Stomach smooth muscle (tissue), 2 donors: ENCODE measurements around the gene FAM114A2.
A peak's percentile ranks its signal among the peaks of the same experiment; 100 is the strongest.

Source experiments
- H3K27ac ChIP-seq: one replicate; pipeline ENCODE4 v1.7.0; 2013; ENCODE audit warnings: mild to moderate bottlenecking, low read length, inconsistent platforms
- H3K27me3 ChIP-seq, 2 donors: one replicate each; pipeline ENCODE4 v1.7.0; 2013; ENCODE audit warnings: low read length in 2 of 2; ENCODE audit not compliant: insufficient read depth in 2 of 2, control insufficient read depth in 1 of 2
- H3K36me3 ChIP-seq, 2 donors: one replicate each; pipeline ENCODE4 v1.7.0; 2013; ENCODE audit warnings: low read length in 2 of 2; ENCODE audit not compliant: control insufficient read depth in 2 of 2, insufficient read depth in 2 of 2
- H3K4me1 ChIP-seq: one replicate; pipeline ENCODE4 v1.7.0; 2013; ENCODE audit warnings: low read length; ENCODE audit not compliant: control insufficient read depth, insufficient read depth
- H3K4me3 ChIP-seq, 2 donors: one replicate each; pipeline ENCODE4 v1.7.0; 2013; ENCODE audit warnings: low read length in 2 of 2
- H3K9ac ChIP-seq, 2 donors: one replicate each; pipeline ENCODE4 v1.7.0; 2013; ENCODE audit warnings: low read length in 2 of 2, mild to moderate bottlenecking in 1 of 2
- H3K9me3 ChIP-seq, 2 donors: one replicate each; pipeline ENCODE4 v1.7.0; 2013; ENCODE audit warnings: low read length in 2 of 2; ENCODE audit not compliant: control insufficient read depth in 2 of 2
- donor health status: healthy.
- donor health status: Pancreatic carcinoma.

FAM114A2 gene

DNA sequence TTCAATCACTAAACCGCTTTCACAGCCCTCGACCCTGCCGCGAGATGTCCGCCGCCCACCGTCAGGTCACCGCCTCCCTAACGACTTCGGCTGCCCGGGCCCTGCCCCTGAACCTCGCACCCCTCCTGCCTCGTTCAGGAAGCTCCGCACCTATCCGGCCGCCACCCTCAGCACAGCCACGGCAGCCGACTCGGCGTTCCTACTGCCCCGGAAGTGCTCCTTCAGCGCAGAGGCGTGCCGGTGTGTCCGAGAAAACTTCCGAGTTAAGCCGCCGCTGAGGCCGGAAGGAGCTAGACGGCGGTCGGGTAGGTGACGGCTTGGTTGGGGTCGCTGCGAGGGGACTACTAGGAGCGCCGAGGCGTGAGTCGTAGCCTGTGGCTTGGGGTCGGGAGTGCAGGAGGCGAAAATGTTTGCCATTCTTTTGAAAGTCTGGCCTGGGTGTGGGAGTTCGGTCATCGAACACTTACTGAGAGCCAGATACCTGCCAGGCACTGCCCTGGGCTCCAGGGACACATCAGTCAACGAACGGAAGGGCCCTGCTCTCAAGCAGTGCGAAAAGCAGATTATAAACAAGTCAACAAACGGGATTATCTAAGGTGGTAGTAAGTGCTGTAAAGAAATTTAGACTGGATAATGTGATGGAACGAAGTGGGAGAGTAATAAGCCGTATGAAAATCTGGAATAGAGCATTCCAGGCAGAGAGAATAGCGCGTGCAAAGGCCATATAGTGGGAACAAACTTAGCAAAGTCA lies at the start of gene FAM114A2, which contains the start of gene MFAP3:
Gene FAM114A2 (minus strand): TSS at position 204 of the 751 bp plus-strand sequence. CDS start 3,957 bp downstream, outside the sequence.
Gene MFAP3 (plus strand): TSS at position 261 of the 751 bp plus-strand sequence. CDS start 10,756 bp downstream, outside the sequence.
- Histone ChIP-seq H3K4me1 (peaks cover 4% of the 10 kb centered on the region), H3K36me3 (no peaks in the 10 kb centered on the region), H3K27ac (peak within 1 kb of the TSS; percentile 84), H3K4me3 (peak within 1 kb of the TSS; percentile 95 to 97), H3K27me3 (no peaks in the 10 kb centered on the region), H3K9me3 (no peaks in the 10 kb centered on the region), H3K9ac (peak within 1 kb of the TSS; percentile 89 to 95)

DNA sequence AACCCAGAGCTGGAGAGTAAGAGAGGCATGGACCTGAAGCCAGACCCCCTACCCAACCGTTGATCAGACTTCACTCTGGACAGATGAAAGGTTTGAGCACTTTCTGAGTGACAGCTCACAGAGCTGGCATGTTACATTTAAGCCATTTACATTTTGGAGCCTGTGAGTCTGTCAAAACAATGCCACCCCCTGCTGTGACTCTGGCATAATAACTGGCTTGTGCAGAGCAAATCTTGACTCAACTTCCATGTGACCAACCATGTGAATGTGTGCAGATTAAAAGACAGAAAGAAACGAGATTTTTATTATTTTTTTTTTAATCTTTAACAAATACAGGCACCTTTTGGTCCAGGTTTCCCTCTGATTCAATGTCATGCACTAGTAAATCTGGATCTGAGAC lies 48.5 kb upstream of the FAM114A2 start:
- H3K36me3 ChIP-seq, result no peaks in the 10 kb centered on the region
- no peaks in the 10 kb centered on the region for H3K4me1 ChIP-seq

DNA sequence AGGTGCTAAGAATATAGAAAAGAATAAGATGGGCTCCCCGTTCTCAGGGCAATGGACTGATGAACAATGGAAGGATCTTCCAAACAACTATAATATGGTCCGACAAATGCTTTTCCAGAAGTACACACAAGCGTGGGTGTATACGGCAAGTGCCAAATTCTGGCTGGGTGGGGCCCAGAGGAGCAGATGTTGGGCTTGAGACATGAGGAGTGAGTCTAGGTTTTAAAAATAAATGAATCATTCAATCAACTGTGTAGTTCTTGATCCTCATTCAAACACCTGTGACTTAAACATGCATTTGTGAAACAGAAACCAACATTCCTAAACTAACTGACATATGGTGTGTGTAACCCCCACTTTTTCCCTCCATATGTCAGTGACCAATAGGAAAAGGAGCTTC lies 47.9 kb upstream of the FAM114A2 start:
- Histone ChIP-seq H3K27me3 (no peaks in the 10 kb centered on the region), H3K9ac (no peak overlapping the region), H3K4me1 (no peaks in the 10 kb centered on the region), H3K36me3 (no peaks in the 10 kb centered on the region), H3K4me3 (no peak overlapping the region), H3K27ac (no peak overlapping the region), H3K9me3 (no peaks in the 10 kb centered on the region)

More for the DNA sequence above, 48.5 kb upstream of the FAM114A2 start:
- Histone ChIP-seq H3K9me3 (no peaks in the 10 kb centered on the region), H3K27ac (no peak overlapping the region), H3K9ac (no peak overlapping the region), H3K27me3 (no peaks in the 10 kb centered on the region), H3K4me3 (no peak overlapping the region)

DNA sequence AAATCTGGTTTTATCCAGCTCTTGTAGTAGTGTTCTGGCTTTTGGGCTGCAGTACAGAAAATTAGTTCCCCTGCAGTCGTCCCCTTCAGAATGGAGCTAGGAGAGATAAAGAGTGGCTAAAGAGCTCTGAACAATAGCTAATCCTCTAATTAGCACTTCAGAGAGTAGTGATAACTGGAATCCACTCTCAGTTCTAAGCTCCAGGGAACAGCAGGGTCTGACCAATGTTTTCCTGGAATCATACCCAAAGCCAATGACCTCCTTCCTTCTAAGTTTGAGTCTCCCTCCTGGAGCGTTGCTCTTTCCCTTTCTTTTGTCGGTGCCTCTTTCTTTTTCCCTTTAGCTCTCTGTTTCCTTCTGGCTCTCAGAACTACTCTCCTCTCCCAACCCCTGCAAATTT lies 47.4 kb upstream of the FAM114A2 start:
- H3K4me3 ChIP-seq, result no peak overlapping the region
- H3K4me1 ChIP-seq, result no peaks in the 10 kb centered on the region
- no peak overlapping the region for H3K9ac ChIP-seq
- no peaks in the 10 kb centered on the region for H3K27me3 ChIP-seq
- H3K27ac ChIP-seq, result no peak overlapping the region
- no peaks in the 10 kb centered on the region for H3K36me3 ChIP-seq
- H3K9me3 ChIP-seq, result no peaks in the 10 kb centered on the region

- no peaks in the 10 kb centered on the region for H3K27me3 ChIP-seq
- no peaks in the 10 kb centered on the region for H3K9me3 ChIP-seq
- no peaks in the 10 kb centered on the region for H3K4me1 ChIP-seq
- H3K4me3 ChIP-seq, result no peak overlapping the region
- H3K27ac ChIP-seq, result no peak overlapping the region
- H3K9ac ChIP-seq, result no peak overlapping the region
- no peaks in the 10 kb centered on the region for H3K36me3 ChIP-seq
Observed at GRCh38 chr5:154084062-154084639, 45.4 kb upstream of the FAM114A2 start.

DNA sequence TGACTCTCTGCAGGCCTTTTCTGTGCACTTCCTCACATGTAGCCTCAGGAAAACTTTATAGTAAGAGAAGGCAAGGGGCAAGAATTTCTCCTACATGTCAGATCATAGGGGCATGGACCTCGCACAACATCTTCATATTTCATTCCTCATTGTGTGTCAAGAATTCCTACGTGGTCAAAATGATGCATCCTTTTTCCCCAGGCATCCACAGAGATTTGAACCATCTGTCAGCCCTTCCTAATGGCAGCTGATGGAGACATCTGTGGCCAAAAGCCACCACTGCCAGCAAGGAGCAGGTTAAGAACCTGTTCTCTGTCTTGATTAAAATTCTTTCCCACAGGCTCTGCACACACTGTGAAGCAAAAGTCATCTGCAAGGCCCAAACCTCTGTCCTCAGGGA lies 42.5 kb upstream of the FAM114A2 start:
- Histone ChIP-seq H3K4me3 (no peak overlapping the region), H3K27ac (no peak overlapping the region), H3K9me3 (no peaks in the 10 kb centered on the region), H3K4me1 (no peaks in the 10 kb centered on the region), H3K27me3 (no peaks in the 10 kb centered on the region), H3K9ac (no peak overlapping the region), H3K36me3 (no peaks in the 10 kb centered on the region)

- H3K4me3 ChIP-seq, result no peak overlapping the region
- H3K27ac ChIP-seq, result no peak overlapping the region
- H3K9me3 ChIP-seq, result no peaks in the 10 kb centered on the region
- H3K27me3 ChIP-seq, result no peaks in the 10 kb centered on the region
- no peak overlapping the region for H3K9ac ChIP-seq
- H3K36me3 ChIP-seq, result no peaks in the 10 kb centered on the region
- H3K4me1 ChIP-seq, result no peaks in the 10 kb centered on the region
Observed at GRCh38 chr5:154078272-154078671, 39.6 kb upstream of the FAM114A2 start.

DNA sequence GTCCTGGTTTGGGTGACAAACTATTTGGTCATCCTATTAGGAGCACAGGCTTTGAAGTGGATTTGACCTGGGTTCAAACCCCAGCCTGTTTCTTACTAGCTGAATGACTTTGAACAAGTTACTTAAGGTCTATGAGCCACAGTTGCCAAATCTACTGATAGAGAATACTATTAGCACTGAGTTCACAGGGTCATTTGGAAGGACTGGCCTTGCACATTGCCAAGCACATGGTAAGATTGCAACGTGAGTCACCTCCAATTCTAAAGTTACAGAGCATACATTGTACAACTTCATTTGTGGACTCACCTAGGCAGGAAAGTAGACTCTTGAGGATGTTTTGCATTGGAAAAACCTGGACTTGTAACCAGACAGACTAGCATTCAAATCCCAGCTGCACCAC lies 39.0 kb upstream of the FAM114A2 start:
- no peak overlapping the region for H3K27ac ChIP-seq

GRCh38 chr5:154076240-154076922 lies 37.7 kb upstream of the FAM114A2 start:
- Histone ChIP-seq H3K4me1 (peaks cover 4% of the 10 kb centered on the region), H3K4me3 (no peak overlapping the region), H3K27me3 (no peaks in the 10 kb centered on the region), H3K9me3 (no peaks in the 10 kb centered on the region), H3K9ac (no peak overlapping the region), H3K27ac (no peak overlapping the region), H3K36me3 (no peaks in the 10 kb centered on the region)

More for the DNA sequence above, 39.0 kb upstream of the FAM114A2 start:
- Histone ChIP-seq H3K9ac (no peak overlapping the region), H3K27me3 (no peaks in the 10 kb centered on the region), H3K36me3 (no peaks in the 10 kb centered on the region), H3K4me3 (no peak overlapping the region), H3K9me3 (no peaks in the 10 kb centered on the region), H3K4me1 (no peaks in the 10 kb centered on the region)

DNA sequence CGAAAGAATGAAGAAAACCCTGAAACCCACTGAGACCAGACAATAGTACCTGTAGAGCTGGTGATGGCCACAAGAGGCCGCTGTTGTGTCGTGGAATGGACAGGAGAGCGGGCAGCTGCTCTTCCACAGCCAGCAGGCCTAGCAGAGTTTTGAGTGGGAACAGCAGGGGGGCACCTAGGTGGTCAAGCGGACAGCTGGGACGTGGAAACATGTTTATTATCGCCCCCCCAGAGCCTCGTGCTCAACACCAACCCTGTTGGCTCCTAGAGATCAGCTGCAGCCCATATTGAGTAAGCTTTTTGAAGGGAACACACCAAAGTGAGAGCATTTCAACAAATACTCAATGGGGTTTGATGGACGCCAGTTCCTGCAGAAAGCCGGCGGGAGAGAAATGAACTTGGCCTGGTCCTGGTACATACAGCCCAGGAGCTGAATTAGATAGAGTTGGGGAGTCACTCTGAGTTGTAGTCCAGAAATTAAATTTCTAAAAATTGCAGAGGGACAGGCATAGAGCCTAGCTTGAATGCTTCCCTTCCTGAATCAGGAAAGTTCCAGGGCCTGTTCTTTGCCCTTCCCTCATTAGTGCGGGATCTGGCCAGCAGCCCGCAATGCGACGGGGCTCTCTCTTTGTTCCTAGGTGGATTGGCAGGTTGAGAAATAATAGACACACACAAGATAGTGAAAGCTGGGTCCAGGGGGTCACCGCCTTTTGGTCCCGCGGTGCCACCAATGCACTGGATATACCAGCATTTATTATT lies 33.9 kb upstream of the FAM114A2 start:
- Histone ChIP-seq H3K4me1 (peaks cover 4% of the 10 kb centered on the region), H3K27me3 (no peaks in the 10 kb centered on the region), H3K9ac (peak overlapping the region; percentile 41 to 58), H3K27ac (no peak overlapping the region), H3K4me3 (peak overlapping the region in 1 of 2 donors; percentile 58), H3K9me3 (no peaks in the 10 kb centered on the region), H3K36me3 (no peaks in the 10 kb centered on the region)
